Measurements from ENCODE around the gene GRM7. TPM values are rescaled to one million over a fixed set of nuclear protein-coding genes. Genes with fewer than 3 reads are reported as not detected.

The GRM7 gene
- total RNA-seq, 2 donors from 2014 or later = 0.10 TPM; not detected in 1

- no peak for ATAC-seq
- DNase-seq = no peak
- intact Hi-C loops (cut with DNase I) = no loop called here
These were observed 496.2 kb downstream of the GRM7 start for GRCh38 chr3:7357101-7357500.

- no peak for DNase-seq
- ATAC-seq = no peak
- intact Hi-C loops (cut with DNase I) = no loop called here
These were observed 507.1 kb downstream of the GRM7 start for GRCh38 chr3:7367968-7368367.

- DNase-seq (no peak), ATAC-seq (no peak)
- intact Hi-C loops (cut with DNase I) = no loop called here
These were observed 507.7 kb downstream of the GRM7 start for GRCh38 chr3:7368597-7368996.

- ATAC-seq (no peak), DNase-seq (no peak)
- intact Hi-C loops (cut with DNase I) = no loop called here
These were observed 511.0 kb downstream of the GRM7 start for GRCh38 chr3:7371693-7372572.

- ATAC-seq = no peak
- intact Hi-C loops (cut with DNase I) = no loop called here
These were observed 516.2 kb downstream of the GRM7 start for GRCh38 chr3:7377103-7377502.

GRCh38 chr3:7381741-7382140, 520.8 kb downstream of the GRM7 start:
- DNase-seq (no peak), ATAC-seq (no peak)
- intact Hi-C loops (cut with DNase I) = no loop called here

More at GRCh38 chr3:7377103-7377502, 516.2 kb downstream of the GRM7 start:
- DNase-seq = no peak

GRCh38 chr3:7382293-7383010, 521.5 kb downstream of the GRM7 start:
- DNase-seq = no peak
- intact Hi-C loops (cut with DNase I) = no loop called here
- ATAC-seq = peak; percentile 57 to 79

- no peak for ATAC-seq
- no peak for DNase-seq
- intact Hi-C loops (cut with DNase I) = no loop called here
These were observed 524.7 kb downstream of the GRM7 start for GRCh38 chr3:7385635-7386034.

- DNase-seq (no peak), ATAC-seq (no peak)
- intact Hi-C loops (cut with DNase I) = no loop called here
These were observed 527.1 kb downstream of the GRM7 start for GRCh38 chr3:7388026-7388425.

GRCh38 chr3:7392206-7392605, 531.3 kb downstream of the GRM7 start:
- intact Hi-C loops (cut with DNase I) = no loop called here
- DNase-seq = no peak
- no peak for ATAC-seq

GRCh38 chr3:7393944-7394605, 533.2 kb downstream of the GRM7 start:
- DNase-seq (no peak), ATAC-seq (no peak)
- intact Hi-C loops (cut with DNase I) = no loop called here

GRCh38 chr3:7396534-7396933, 535.6 kb downstream of the GRM7 start:
- intact Hi-C loops (cut with DNase I) = no loop called here
- no peak for DNase-seq

GRCh38 chr3:7397097-7397496, 536.2 kb downstream of the GRM7 start:
- DNase-seq (no peak), ATAC-seq (no peak)
- intact Hi-C loops (cut with DNase I) = no loop called here

More at GRCh38 chr3:7396534-7396933, 535.6 kb downstream of the GRM7 start:
- ATAC-seq = no peak

GRCh38 chr3:7400360-7400759, 539.4 kb downstream of the GRM7 start:
- intact Hi-C loops (cut with DNase I) = no loop called here
- DNase-seq = no peak
- no peak for ATAC-seq

GRCh38 chr3:7401418-7401817, 540.5 kb downstream of the GRM7 start:
- intact Hi-C loops (cut with DNase I) = no loop called here

GRCh38 chr3:7407107-7407506, 546.2 kb downstream of the GRM7 start:
- intact Hi-C loops (cut with DNase I) = no loop called here
- DNase-seq (no peak), ATAC-seq (no peak)

More at GRCh38 chr3:7401418-7401817, 540.5 kb downstream of the GRM7 start:
- DNase-seq (no peak), ATAC-seq (no peak)

GRCh38 chr3:7410782-7411181, 549.9 kb downstream of the GRM7 start:
- intact Hi-C loops (cut with DNase I) = no loop called here

GRCh38 chr3:7421065-7421464, 560.1 kb downstream of the GRM7 start:
- no peak for DNase-seq
- intact Hi-C loops (cut with DNase I) = no loop called here
- no peak for ATAC-seq

More at GRCh38 chr3:7410782-7411181, 549.9 kb downstream of the GRM7 start:
- ATAC-seq (no peak), DNase-seq (no peak)

GRCh38 chr3:7423036-7423435, 562.1 kb downstream of the GRM7 start:
- no peak for DNase-seq
- intact Hi-C loops (cut with DNase I) = no loop called here
- ATAC-seq = no peak

- intact Hi-C loops (cut with DNase I) = no loop called here
- ATAC-seq (no peak), DNase-seq (no peak)
These were observed 563.1 kb downstream of the GRM7 start for GRCh38 chr3:7423995-7424394.
